COLO668 (cell line): ENCODE measurements around the gene CACNA1D.
"Not testable (repeated sequence)": the region's sequence is repeated elsewhere in the genome, so short reads cannot be mapped to it uniquely, and the experiment has no call there.

Experiments used
- DNase-seq: peaks from one replicate; lab custom pipeline; 2025; ENCODE audit not compliant: unreplicated experiment; lab: John Stamatoyannopoulos, UW

Gene CACNA1D

DNA sequence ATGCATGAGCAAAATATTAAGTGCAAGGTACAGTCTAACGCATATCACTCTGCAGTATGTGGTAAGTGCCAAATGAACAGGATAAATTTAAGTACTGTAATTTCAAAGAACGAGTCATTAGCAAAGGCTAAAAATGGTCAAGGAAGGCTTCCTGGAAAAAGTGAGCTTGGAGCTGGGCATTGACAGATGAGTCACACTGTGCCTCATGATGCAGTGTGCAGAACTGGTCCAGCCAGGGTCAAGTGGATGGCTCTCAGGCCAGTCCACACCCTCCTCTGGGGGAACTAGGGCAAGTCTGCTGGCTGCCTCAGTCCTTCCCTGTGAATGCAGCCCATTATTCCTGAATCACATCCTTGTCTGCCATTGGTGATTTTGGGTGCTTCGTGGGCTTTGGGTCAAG, 76.3 kb downstream of the CACNA1D start:
- no peak for DNase-seq

DNA sequence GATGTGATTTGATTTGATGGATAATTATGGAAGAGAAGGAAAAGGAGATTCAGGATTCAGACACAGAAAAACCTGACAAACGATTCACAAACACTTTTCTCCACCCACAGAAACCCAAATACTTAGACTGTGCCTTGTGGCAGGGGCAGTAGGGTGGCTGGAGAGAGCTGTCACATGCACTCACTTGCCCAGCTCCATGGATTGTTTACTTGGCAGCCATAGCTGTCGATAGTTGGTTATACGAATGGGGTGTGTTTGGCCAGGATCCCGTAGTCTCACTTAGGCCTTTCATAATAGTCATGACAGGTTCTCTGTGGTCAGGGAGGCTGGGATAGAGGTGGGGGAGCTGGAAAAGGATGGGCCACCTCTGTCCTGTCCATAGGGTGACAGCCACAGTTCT, 76.9 kb downstream of the CACNA1D start:
- DNase-seq: no peak

DNA sequence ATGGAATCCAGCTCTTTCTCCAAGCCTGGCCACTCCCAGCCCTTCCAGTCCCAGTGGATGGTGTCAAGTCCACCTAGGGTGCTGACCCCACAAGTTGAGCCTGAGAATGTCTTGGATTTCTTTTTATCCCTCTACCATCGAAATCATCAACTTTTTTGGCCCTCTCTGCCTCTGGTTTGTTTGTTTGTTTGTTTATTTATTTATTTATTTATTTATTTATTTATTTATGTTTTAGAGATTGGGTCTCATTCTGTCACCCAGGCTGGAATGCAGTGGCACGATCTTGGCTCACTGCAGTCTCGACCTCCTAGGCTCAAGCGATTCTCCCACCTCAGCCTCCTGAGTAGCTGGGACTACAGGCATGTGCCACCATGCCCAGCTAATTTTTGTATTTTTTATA, 77.8 kb downstream of the CACNA1D start:
- not testable (repeated sequence) for DNase-seq

DNA sequence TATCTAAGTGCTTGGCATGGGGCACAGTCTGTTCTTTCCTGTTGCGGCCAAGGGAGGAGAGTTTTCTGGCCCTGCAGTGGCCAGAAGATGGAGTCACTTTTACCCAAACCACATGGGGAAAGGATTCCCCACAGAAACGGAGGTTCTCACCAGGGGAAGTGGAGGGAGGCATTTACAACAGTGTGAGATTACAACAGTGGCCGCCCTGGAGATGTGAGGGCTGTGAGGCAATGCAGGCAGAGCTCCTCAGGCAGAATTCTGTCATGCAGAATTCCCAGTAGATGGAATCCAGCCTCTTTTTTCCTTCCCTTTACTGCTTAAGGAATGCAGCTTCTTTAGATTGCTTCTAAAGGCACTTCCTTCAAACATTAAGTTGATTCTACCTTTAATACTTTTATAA, 83.1 kb downstream of the CACNA1D start:
- DNase-seq: no peak

DNA sequence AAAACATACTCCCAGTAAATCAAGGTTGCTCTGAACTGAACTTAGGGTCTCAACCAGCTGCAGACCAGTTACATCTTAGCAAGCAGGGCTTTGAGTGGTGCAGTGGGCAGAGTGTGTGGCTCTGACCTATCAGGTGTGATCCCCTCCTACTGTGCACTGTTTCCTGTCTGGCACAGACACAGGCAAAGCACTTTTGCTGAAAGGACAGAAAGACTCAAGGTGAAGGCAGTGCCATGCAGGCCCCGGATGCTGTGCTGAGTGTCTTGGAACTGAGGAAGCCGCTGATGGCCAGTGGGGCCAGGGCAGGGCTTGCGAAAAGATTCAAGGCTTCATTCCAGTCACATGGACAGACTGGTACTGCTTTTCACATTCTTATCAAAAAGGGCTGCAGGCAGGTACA, 85.2 kb downstream of the CACNA1D start:
- no peak for DNase-seq

DNA sequence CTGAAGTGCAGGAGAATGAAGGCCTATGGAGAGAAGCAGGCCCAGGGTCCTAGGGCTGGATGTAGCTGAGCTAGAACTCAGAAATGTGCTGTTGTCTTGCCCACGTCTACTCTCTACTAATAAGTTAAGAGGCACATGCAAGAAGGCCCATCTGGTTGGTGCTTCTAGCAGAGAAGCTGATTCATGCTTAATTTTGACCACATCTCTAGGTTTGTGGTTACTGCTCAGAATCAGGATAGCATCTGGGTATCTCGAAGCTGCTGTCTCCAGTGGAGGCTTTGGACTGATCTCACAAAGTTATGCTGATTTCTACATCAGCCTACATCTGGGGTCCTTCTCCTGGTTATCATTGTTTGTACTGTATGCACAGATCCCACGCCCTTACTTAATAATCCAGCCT, 87.3 kb downstream of the CACNA1D start:
- DNase-seq: no peak

DNA sequence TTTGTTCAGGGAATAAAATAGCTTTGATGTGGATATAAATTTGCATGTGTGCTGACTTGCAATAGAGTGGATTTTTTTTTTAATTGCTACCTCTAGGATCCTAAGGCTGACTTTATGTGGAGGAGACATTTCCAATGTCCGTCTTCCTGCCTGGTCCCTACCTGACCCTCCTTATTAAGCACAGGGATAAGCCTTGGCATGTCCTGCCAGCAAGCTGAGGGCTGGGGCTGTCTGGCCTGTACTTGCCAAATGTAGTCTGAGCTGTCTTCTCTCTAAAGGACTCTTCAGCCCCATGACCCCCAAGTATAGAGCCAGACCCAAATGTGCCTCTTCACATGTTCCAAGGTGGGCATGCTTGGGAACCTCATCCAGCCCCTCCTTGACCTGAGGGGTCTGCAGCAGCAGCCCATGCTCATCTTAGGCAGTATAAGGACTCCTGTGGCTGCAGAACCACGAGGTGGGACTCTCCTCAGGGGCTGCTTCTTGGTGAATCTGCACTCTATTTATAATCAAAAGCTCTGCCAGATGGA, 88.8 kb downstream of the CACNA1D start:
- no peak for DNase-seq

DNA sequence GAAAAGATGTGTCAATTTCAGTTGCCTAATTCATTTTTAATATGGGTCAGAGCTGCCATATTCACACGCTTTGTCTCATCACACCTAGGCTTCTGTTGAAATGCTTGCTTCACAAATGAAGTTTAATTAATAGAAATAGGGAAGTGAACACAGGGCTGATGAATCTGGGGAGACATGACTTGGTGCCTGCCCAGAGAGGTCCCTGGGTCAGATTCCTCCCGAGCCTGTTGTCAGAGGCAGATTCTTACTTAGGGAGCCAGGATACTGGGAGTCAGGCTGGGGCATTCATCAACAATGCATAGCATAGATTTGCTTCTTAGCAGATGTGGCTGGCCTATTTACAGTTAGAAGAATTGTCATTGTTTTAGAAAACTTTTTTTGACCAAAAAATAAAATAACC, 90.6 kb downstream of the CACNA1D start:
- DNase-seq: no peak

DNA sequence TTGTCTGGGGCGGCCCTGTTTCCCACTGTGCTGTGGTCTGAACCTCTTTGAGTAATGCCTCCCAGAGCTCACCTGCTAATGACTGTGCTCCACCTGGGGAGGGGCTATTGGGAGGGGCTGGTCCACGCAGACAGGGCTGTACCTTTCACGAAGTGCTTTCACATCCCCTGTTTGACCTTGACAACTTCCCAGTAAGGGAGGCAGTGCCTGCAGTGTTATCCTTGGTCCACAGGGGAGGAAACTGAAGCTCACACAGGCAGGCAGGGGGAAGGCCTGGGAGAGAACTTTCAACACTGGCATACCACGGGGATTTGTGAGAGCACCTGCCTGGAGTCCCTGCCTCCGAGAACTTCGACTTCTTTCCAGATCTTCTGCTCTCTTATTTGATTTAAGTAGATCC, 91.2 kb downstream of the CACNA1D start:
- no peak for DNase-seq

DNA sequence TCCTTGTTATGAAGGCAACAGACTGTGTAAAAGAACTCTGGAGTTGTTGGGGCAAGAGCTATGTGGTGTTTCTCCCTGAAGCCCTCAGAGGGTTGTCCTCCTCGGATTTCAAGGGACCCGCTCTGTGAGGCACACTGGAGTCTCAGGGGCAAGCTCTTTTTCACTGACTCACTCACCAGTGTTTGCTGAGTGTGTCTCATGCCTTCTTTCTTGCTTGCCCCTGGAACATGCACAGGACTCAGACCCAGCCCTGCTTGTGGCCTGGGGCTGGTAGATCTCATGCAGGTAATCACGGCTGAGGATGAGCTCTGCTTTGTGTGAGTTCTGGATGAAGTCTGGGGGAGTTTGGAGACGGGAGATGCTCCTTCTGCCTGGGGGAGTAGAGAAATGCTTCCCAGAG, 93.7 kb downstream of the CACNA1D start:
- no peak for DNase-seq

DNA sequence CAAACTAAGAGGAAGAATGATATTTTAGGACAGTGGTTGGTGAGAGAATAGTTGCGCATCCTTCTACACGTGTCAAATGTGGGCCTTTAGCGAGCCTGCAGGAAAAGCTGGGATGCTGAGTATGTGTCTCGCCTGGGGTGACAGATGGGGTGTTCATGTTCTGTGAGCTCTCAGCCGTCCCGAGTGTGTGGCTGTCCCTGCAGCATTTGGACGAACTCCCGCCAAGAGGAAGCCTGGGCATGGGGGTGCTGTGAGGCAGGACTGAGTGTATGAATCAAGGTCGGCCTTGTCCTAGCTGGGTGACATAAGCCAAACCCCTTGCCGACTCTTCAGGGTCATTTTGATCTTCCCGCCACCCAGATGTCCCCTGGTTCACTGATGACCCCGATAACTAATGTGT, 94.8 kb downstream of the CACNA1D start:
- DNase-seq: no peak

DNA sequence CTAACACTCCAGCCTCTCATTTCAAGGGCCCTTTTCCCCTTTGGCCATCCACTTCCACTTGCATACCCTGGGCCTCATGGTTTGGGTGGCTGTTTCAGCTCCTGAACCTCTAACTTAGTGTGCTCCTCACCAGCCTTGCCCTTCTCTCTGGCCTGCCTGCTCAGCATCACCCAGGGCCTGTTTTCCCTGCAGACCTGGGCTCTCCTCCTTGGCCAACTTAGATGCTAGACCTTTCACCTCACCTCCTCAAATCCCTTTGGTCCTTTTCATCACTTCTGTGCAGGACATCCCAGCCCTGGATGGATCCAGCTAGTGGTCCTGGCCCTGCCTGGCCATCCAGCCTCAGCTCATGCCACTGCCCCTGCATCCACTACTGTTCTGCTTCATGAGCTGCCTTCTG, 95.4 kb downstream of the CACNA1D start:
- no peak for DNase-seq

DNA sequence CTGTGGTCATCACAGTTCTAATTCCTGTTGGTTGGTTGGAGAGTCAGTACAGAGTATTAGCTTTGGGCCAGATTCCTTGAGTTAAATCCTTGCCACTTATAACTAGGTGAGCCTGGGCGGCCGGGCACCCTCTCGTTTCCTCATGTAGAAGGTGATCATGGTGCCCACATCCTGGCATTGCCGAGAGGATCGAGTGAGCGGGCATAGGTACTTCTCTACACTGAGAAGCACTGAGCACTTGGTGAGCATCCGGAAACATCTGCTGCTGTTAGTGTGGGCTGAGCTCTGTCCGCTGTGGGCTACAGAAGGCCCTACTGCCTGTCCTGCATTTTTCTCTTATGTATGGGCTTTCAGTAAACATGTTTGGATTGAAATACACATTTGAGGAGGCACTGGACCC, 96.2 kb downstream of the CACNA1D start:
- DNase-seq: no peak

DNA sequence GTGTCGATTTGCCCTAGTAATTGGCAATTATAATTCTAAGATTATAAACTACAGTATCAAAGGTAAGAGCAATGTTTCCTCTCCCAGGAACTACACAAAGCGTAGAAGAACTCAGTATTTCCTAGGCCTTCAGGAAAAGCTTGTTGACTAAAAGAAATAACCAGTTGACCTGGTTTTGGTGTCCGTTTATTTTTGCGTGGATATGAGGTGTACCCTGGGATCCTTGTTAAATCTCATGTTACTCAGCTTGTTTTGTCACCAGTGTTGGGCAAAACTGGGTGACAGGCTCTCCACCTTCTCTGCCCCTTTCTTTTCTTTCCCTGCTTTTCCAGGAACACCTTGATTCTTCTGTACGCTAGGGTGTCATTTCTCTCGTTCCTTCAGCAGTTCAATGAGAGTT, 97.2 kb downstream of the CACNA1D start:
- no peak for DNase-seq

DNA sequence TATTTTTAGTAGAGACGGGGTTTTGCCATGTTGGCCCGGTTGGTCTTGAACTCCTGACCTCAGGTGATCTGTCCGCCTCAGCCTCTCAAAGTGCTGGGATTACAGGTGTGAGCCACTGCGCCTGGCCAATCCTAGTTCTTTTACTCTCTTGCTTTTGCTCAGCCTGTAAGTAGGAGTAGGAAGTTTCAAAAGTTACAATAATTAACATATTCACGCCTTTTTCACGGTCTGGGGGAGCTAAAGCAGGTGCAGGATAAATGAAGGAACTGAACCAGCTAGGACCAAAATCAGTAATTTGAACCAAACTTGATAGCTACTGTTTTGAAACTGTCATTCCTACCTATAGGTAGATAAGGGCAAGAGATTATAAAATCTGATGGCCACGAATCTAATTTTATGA, 98.5 kb downstream of the CACNA1D start:
- no peak for DNase-seq

DNA sequence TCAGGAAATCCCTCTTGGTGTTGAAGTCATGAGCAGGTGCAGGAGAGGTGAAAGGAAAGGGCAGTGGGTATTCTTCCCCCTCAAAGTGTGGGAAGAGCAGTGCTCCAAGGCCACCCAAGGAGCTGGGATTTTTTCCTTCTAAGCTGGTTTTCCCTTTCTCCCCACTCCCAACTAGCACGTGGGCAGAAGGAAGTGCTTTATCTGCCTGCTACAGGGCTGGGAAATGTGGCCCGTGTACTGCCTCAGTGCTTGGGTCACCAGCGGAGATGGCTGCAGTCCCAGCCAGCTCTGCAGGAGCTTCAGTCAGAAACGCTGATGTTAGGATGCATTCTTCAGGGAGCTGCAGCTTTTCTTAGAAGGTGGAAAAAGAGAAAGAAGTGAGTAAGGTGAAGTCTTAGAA, 99.2 kb downstream of the CACNA1D start:
- DNase-seq: no peak

DNA sequence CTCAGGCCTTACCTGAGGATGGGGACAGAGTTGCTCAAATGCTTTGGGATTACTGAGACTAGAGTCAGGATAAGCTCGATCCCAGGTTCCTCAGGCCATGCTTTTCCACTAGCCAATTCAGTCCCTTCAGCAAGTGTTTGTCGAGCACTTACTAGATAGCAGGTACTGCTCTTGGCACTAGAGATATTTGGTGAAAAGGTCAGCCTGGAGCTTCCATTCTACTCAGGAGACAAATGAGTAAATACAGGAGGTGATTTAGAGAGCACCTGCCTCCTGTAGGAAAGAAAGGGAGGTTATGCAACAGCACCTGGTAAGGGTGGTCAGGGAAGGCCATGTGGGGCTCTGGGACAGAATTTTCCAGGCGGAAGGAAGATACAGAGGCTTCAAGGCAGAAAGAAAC, 99.9 kb downstream of the CACNA1D start:
- no peak for DNase-seq

DNA sequence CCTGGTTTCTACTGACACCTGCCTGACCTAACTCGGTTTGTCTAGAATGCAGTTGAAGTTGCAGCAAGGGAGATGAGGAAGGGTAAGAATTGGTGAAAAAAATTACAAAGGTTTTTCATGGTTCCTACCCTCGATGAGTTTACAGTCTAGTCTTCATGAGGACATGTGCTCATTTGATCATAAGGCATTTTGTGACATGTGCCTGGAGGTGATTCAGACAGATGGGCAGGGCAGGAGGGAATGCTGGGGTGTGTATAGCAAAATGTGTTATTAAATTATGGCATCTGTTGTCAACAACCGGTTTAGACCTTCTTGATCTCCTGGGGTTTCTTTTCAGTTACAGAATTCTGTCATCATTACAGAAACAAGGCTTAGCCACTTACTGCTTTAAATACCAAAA, 101.2 kb downstream of the CACNA1D start:
- no peak for DNase-seq

DNA sequence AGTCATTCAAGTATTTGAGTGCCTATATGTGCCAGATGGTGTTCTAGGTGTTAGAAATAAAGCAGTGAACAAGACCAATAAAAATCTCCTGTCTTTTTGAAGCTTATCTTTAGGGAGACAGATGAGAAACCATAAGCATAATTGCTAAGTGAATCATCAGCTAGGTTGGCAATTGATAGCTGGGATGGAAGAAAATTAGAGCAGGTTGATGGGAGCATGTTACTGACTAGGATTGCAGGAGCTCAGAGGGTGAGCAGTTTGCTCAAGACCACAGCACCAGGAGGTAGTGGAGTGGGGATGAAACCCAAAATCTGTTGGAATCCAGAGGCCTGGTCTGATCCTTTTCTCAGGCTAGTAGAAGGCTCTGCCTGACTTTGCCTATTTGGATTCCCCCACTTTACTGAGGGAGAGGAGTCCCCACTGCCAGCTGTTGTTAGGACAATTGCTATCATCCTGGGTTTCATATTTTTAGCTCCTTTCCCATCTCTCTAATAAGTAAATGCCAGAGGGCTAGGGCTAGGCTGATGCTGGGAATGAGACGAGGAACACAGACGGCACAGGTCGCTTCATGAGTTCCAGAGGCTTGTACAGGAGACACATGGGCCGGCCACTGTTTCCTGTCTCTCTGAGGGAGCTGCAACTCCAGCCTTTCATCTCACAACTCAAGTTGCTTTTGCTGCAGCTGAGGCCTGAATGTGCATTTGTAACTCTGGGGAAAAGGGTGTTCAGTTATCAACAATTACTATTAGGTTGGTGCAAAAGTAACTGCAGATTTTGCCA, 102.9 kb downstream of the CACNA1D start:
- no peak for DNase-seq

DNA sequence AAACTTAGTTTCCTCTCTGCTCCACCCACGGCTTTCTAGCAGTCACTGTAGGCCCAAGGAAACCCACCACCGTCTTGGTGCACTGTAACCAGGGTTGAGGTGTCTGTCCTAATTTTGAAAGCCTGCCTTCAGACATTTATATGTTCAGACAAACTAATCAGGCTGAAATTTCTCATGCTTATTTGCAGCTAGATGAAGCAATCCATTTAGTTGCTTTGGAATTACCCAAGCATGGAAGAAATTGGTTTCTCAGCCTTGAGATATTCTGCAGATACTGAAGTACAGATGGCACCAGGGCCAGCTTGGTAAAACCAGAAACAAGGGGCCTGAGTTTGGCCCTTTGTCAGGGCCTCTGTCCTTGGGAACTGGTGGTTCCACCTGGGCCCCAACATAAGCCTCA, 105.4 kb downstream of the CACNA1D start:
- DNase-seq: no peak

DNA sequence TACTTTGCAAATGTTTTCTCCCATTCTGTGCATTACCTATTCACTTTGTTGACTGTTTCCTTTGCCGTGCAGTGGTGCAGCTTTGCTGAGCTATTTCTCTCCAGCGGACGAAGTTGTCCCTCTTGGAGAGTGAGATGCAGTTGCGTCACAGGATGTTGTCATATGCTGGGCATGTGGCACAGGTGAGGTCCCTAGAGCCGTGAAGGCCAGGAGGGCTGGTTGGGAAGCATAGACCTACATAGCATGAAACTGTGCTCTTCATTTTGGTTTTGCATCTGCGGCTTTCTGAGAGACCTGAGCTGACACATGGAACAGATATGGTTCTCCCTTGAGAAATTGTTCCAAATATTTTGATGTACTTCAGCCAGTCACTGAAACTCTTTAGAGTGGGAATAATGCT, 108.5 kb downstream of the CACNA1D start:
- DNase-seq: no peak

DNA sequence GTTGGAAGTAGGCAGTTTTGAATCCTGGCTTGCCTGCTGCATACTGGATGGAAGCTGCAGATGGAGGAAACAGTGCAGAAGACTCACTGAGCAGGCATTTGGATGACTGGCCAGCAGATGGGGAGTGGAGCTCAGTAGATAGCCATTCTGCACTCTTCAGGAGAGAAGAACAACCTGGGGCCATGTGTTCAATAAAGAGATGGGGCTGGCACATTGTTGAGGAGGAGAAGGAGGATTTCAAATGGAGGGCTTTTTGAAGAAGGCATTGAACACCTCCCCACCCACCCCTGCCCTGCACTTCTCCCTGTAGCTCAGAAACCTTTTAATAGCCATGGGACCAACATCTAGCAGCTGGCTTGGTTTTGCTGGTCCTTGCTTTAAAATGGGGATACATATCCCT, 109.8 kb downstream of the CACNA1D start:
- no peak for DNase-seq

DNA sequence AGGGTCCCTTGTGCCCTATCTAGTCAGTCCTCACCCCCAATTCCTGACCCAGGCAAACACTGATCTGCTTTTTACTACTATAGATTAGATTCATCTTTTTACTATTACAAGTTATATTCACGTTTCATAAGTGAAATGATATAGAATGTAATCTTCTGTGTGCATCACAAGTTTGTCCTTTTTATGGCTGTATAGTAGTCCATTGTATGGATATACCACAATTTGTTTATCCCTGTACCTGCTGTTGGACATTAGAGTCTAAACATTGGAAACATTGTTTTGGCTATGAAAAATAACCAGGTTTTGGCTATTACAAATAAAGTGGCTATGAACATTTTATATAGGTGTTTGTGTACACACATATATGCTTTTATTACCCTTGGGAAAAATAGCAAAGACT, 112.4 kb downstream of the CACNA1D start:
- DNase-seq: no peak
